Measurements from ENCODE around the gene SEMA4D.

The SEMA4D gene

DNA sequence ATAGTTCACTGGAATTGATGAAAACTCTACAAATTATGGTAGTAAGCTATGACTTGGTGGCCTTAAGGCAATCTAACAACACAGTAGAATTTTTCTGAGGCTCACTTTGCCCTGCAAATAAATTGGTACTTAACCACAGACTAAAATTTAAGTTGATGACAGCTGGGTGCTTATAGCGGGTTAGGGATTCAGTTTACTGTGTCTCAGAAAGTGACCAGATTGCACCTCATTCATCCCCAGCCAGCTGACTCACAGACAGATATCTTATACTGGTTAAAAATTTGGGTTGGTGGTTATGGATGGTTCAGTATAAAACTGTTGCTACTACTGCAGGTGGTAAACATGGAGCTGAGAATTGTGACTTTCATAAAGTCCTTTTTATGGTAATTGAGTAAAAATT lies 184.1 kb downstream of the SEMA4D start:
- no peaks in the 10 kb centered on the region for H3K27me3 Mint-ChIP-seq (ENCODE audit: low read depth)

GRCh38 chr9:89312222-89312571 lies 185.7 kb downstream of the SEMA4D start:
- peak overlapping the region; percentile 93 to 99 (median 97) for H3K4me3 Mint-ChIP-seq
- H3K9me3 Mint-ChIP-seq = no peaks in the 10 kb centered on the region
- peak overlapping the region; percentile 45 to 88 (median 50) for H3K27ac Mint-ChIP-seq
- H3K4me1 Mint-ChIP-seq = peaks cover 36% of the 10 kb centered on the region
- H3K36me3 Mint-ChIP-seq (ENCODE audit: low read depth) = peaks cover 17% of the 10 kb centered on the region
- TF ChIP-seq CTCF (IDR thresholded peaks at IDR 0.05; ENCODE audit: unreplicated experiment in 3 of 3) = no peak
- H3K27me3 Mint-ChIP-seq (ENCODE audit: low read depth) = no peaks in the 10 kb centered on the region

More for the DNA sequence above, 184.1 kb downstream of the SEMA4D start:
- no peak for TF ChIP-seq CTCF (IDR thresholded peaks at IDR 0.05; ENCODE audit: unreplicated experiment in 3 of 3)
- Mint-ChIP-seq H3K27ac (peak overlapping the region; percentile 45 to 78 (median 76)), H3K9me3 (no peaks in the 10 kb centered on the region), H3K4me1 (peaks cover 43% of the 10 kb centered on the region), H3K4me3 (peak overlapping the region; percentile 79 to 99 (median 93)), H3K36me3 (ENCODE audit: low read depth) (peaks cover 23% of the 10 kb centered on the region)

DNA sequence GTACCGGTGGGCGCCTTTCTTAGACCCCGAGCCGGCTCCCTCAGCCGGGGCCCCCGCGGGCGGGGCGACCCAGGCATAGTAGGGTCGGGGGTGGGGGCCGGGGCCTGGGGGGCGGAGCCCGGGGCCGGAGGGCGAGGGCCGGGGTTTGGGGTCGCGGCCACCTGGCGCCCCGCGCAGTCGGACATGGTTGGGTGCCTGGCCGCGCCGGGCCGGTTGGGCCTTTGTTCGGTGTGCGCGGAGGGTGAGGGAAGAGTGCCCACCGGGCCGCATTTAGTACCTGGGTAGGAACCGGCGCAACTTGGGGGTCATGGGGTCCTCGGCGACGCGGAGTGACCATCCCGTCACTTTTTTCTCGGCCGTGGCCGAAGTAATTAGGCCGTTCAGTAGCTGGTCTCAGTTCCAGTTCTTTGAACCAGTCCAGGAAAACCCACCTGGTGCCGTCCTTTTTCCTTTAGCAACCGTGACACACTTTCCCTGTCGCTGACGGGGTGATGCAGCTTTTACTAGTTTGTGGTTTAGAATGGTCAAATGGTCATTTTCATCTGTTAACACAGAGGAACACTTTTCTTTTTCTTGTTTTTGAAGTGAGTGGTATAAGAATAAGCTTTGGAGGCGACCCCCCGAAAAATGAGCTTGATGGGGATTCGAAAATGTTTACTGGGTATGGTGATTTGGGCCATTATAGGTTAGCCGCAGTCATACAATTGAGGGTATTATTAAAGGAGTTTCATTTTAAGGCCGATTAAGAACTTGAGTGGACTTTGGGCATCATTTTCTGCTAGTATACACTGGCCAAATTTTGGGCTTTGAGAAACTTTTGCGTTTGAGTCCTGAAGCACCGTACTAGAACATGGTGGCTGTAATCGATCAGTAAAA lies 186.3 kb downstream of the SEMA4D start:
- no peaks in the 10 kb centered on the region for H3K27me3 Mint-ChIP-seq (ENCODE audit: low read depth)
- H3K4me3 Mint-ChIP-seq = peak overlapping the region; percentile 93 to 99 (median 97)
- H3K27ac Mint-ChIP-seq = peak overlapping the region; percentile 98 to 100 (median 99)
- no peaks in the 10 kb centered on the region for H3K9me3 Mint-ChIP-seq
- H3K36me3 Mint-ChIP-seq (ENCODE audit: low read depth) = peaks cover 13% of the 10 kb centered on the region
- no peak for TF ChIP-seq CTCF (IDR thresholded peaks at IDR 0.05; ENCODE audit: unreplicated experiment in 3 of 3)
- peaks cover 33% of the 10 kb centered on the region for H3K4me1 Mint-ChIP-seq
